ENCODE results near the gene NME8.

- TF ChIP-seq, protein P1, sequence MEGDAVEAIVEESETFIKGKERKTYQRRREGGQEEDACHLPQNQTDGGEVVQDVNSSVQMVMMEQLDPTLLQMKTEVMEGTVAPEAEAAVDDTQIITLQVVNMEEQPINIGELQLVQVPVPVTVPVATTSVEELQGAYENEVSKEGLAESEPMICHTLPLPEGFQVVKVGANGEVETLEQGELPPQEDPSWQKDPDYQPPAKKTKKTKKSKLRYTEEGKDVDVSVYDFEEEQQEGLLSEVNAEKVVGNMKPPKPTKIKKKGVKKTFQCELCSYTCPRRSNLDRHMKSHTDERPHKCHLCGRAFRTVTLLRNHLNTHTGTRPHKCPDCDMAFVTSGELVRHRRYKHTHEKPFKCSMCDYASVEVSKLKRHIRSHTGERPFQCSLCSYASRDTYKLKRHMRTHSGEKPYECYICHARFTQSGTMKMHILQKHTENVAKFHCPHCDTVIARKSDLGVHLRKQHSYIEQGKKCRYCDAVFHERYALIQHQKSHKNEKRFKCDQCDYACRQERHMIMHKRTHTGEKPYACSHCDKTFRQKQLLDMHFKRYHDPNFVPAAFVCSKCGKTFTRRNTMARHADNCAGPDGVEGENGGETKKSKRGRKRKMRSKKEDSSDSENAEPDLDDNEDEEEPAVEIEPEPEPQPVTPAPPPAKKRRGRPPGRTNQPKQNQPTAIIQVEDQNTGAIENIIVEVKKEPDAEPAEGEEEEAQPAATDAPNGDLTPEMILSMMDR (IDR thresholded peaks at IDR 0.05), result no peak
- TF ChIP-seq POLR2A (IDR thresholded peaks at IDR 0.05), result no peak
Observed at GRCh38 chr7:37927773-37928444, 79.5 kb downstream of the NME8 start.

All from uterus (tissue), 2 donors.